ENCODE data around the gene EIF4E1B.

Gene EIF4E1B

GRCh38 chr5:176606875-176607274, 23.6 kb upstream of the EIF4E1B start:
- no peak for DNase-seq

- no peak for DNase-seq
Measured at GRCh38 chr5:176608142-176608705, 22.3 kb upstream of the EIF4E1B start.

GRCh38 chr5:176608937-176609723, 21.3 kb upstream of the EIF4E1B start:
- DNase-seq = no peak

GRCh38 chr5:176609724-176610434, 20.6 kb upstream of the EIF4E1B start, which contains the start of gene GPRIN1:
TSS of gene GPRIN1 (minus strand) at chr5:176610156. CDS start at chr5:176599834, 10,322 bp downstream.
- DNase-seq = peak; percentile 14

- no peak for DNase-seq
Measured at GRCh38 chr5:176610435-176610773, 20.1 kb upstream of the EIF4E1B start.

DNA sequence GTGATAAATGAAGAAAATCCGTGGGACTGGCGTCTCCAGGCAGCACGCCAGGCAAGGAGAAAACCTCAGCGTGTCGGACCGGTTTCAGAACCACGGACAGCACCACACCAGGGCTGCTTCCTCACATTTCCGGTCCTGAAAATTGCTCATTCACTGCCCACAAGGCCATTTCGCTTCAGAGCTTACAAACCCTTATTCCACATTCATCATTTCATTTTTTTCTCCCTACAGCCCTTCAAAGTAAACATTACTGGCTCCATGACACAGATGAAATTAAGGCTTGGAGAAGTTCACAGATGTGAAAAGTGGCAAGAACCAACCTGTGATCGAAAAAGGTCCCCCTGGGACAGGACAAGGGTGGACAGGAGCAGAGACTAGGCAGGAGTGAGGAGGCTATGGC, 19.0 kb upstream of the EIF4E1B start:
- no peak for DNase-seq

GRCh38 chr5:176612008-176612407, 18.5 kb upstream of the EIF4E1B start:
- DNase-seq = no peak

GRCh38 chr5:176612855-176613254, 17.6 kb upstream of the EIF4E1B start:
- no peak for DNase-seq

DNA sequence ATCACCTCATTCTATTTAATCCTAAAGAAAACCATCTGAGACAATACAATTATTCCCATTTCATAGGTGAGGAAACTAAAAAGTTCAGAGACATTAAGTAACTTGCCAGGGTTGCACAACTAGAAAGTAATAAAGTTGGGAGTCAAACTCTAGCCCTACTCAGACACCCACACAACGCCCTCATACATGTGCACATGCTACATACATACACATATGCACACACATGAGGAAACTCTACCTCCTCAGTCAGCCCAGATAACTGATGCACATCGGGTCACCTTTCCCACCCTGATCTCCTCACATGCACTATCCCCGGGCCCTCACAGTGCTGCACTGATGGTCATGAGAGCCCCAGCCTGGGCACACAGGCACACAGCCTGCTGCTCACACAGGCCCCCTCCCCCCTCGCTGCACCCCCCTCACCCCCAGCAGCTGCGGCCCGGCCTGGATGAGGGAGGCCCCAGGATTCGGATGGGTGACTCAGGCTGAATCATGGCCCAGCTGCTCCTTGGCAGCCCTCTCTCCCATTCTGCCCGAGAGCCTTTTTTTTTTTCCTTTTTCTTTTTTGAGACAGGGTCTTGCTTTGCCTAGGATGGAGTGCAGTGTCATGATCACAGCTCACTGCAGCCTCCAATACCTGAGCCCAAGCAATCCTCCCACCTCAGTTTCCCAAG, 15.5 kb upstream of the EIF4E1B start:
- no peak for DNase-seq

GRCh38 chr5:176616511-176616910, 14.0 kb upstream of the EIF4E1B start:
- no peak for DNase-seq

DNA sequence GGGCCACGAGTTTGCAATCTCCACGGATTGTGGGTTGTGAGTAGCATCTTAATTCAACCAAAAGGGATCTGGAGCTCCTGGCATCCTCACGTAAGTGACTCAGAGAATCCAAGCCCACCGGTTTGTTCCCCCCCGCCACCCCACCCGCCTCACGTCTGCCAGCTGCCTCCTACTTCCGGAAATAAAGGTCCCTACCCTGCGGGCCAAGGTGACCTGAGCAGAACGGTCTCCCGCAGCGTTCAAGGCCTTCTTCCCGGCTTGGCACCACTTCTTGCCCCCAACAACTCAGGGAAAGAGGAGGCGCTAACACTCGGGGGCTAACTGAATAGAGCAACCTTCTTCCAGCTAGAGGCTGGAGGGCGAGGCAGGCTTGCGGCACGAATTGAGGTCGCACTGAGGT, 11.7 kb upstream of the EIF4E1B start:
- DNase-seq = no peak

DNA sequence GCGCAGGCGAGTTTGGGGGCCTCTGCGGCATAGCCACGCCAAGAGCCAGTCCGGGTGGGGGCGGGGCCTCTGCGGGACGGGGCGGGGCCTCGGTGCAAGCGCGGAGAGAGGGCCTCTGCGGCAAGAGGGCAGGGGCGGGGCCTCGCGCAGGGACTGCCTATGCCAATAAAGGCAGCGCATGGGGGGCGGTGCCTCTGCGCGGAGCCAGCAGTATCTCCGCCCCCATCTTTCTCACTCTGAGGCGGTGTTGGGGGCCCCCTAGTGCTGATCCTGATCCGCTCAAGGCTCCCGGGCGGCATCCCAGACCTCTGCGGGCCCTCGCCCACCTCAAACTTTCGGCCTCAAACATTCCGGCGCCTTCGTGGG, 11.3 kb upstream of the EIF4E1B start:
- peak; percentile 4 for DNase-seq

DNA sequence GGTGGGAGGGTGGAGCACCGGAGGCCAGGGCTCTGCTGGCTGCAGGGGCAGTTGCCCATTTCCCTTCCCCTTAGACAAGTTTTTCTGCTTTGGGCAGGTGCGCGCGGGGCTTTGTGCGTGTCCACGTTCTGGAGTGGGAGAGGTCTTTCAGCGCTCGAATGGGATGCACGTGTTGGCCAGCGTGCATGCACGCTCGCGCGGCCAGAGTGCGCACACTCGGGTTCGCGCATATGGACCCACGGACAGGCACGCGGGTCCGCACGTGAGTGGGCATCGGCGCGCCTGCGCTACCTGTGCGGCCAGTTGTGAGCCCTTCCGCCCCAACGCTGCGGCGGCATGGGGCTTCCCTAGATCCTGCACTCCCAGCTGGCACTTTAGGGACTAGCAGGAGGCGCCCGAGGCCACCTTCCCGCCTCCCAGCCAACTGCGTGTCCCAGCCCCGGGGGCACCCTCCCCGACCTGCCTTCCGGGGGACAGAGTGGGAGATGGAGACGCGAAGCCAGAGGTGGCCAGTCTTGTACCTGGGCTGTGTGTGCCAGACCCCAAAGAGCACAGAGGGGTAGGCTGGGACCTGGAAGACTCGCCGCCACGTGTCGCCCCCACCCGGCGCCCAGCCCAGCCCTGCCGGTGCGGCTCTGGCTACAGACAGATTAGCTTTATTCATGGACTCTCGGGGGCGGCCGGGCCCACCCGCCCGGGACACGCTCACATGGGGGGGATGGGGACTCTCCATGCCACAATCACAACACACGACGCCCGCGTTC, 10.7 kb upstream of the EIF4E1B start:
- DNase-seq = no peak

DNA sequence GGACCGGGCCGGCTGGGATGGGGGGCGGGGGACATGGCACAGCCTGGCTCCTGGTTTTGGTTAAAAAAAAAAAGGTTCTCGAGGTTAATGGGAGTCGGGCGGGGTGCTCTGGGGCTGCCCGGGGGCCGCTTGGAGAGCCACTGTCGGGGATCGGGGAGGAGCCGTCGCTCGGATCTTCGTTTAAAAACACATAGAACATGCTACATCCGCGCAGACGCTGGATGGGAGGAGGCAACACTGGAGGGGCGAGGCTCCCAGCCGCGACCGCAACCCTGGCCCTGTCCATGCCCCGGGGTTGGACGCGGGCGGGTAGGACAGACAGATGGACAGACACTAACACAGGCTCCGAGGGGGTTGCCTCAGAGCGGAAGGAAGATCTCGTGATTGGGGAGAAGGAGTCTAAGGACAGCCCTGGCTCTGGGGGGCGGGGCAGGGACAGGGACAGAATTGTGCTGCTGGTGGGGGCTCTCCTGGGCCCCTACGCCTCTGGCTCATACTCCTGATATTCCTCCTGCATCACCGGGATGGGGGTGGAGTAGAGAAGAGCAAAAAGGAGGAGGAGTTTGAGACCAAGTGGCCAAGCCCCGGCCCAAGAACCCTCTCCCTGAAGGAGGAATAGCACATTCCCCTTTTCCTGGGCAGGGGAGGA, 10.0 kb upstream of the EIF4E1B start:
- no peak for DNase-seq

DNA sequence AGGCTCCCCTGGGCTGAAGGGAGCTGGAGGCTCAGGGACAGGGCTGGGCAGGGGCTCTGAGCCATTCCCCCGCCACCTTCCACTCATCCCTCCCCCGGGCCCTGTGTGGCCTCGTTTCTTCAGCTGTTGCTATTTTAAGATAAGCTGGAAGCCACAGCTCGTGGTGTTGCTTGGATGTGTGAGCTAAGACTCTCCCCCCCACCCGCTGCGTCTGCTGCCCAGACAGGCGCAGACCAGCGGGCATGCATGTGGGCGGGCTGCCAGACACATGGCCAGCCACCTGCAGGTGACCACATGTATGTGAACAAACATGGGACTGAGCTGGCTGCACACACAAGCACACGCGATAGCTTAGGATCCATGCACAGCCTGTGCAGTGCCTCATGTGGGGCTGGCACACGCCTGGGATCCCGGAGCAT, 8.8 kb upstream of the EIF4E1B start:
- no peak for DNase-seq

- no peak for DNase-seq
Measured at GRCh38 chr5:176624142-176624541, 6.3 kb upstream of the EIF4E1B start.

DNA sequence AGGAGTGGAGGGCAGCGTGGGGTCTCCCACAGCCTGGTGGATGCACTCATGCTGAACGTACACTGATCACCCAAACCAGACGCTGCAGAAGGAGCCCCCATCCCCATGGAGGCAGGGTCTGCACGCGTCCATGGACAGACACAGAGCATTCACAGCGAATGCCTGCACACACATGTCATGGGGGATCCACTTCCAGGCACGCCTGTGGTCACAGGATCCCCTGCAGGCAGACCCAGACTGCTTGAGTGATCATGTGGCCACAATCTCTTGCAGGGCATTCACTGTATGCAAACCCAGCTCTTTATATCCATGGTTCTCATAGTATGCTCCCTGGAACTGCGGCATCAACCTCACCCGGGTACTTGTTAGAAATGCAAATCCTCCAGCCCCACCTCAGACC, 5.5 kb upstream of the EIF4E1B start:
- no peak for DNase-seq

DNA sequence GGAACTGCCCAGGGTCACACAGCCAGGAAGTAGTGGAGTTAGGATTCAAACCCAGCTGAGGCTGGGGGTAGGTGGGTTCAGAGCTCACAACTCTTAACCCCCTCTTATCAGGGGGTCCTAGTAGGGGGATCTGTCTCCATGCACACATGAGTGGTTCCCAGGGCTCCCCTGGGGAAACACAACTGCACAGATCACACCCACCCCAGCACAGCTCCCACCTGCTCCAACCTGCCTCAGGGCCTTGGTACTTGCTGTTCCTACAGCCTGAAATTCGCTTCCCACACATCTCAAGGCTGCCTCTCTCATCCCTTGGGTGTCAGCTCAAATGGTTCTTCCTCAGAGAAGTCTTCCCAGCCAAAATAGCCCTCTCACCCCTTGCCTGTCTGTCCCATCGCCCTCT, 5.0 kb upstream of the EIF4E1B start:
- DNase-seq = no peak

GRCh38 chr5:176625966-176626875, 4.3 kb upstream of the EIF4E1B start:
- no peak for DNase-seq

DNA sequence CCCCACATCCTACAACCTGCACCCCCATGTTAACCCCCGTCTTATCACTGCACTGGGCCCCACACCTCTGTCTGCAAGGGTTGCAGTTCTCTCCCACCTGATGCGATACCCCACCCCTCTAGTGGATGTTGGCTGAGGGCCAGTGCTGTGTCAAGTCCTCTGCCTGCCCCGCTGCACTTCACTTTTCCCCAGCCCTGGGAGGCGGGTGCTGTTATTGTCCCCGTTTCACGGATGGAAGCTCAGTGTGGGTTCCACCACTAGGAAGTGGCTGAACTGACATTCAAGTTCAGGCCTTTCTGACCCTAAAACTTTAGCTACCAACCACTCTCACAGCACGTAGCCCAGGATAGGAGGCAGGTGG, 3.6 kb upstream of the EIF4E1B start:
- DNase-seq = no peak

GRCh38 chr5:176627582-176627981, 2.9 kb upstream of the EIF4E1B start:
- DNase-seq = no peak

Measured in DMS79 (cell line).